Measurements from ENCODE around the gene SMIM7.

The SMIM7 gene

DNA sequence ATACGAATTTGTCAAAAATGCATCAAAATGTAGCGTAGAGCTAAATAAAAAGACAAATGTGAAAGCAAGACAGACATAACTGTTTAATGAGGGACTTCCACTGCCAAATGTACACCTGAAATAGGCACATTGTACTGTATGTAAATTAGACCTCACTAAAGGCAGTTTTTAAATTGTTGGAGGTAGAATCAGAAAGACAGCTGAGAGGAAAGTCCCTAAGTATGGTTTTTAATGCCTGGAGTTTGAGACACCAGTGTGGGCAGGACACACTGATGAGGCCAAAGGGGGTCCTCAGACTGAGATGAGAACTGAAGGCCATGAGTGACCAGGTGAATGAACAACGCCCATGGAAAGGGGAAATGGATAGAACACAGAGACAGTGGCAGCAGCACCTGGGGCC lies 54.8 kb downstream of the SMIM7 start:
- TF ChIP-seq, protein P1, sequence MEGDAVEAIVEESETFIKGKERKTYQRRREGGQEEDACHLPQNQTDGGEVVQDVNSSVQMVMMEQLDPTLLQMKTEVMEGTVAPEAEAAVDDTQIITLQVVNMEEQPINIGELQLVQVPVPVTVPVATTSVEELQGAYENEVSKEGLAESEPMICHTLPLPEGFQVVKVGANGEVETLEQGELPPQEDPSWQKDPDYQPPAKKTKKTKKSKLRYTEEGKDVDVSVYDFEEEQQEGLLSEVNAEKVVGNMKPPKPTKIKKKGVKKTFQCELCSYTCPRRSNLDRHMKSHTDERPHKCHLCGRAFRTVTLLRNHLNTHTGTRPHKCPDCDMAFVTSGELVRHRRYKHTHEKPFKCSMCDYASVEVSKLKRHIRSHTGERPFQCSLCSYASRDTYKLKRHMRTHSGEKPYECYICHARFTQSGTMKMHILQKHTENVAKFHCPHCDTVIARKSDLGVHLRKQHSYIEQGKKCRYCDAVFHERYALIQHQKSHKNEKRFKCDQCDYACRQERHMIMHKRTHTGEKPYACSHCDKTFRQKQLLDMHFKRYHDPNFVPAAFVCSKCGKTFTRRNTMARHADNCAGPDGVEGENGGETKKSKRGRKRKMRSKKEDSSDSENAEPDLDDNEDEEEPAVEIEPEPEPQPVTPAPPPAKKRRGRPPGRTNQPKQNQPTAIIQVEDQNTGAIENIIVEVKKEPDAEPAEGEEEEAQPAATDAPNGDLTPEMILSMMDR (IDR thresholded peaks at IDR 0.05; ENCODE audit: extremely low read depth, missing control alignments): no peak
- no peak for DNase-seq (ENCODE audit: low spot score)

DNA sequence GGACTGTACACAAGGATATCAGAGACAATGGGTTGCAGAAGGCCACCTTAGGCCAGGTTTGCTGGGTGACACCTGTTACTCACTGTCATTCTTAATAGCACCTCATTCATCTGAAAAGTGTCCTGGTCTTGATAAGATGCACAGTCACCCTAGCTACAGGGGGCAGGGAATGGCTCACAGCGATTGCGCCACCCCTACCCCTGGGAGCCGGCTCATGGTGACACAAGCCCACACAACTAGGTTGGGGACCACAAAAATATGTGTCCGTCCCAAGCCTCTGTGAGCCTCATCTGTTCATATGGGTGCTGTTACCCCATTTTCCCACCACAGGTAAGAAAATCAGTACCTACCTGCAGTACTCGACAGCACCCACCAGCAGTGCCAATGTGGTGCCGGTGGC lies 55.3 kb downstream of the SMIM7 start:
- TF ChIP-seq, protein P1 (IDR thresholded peaks at IDR 0.05; ENCODE audit: extremely low read depth, missing control alignments): no peak

DNA sequence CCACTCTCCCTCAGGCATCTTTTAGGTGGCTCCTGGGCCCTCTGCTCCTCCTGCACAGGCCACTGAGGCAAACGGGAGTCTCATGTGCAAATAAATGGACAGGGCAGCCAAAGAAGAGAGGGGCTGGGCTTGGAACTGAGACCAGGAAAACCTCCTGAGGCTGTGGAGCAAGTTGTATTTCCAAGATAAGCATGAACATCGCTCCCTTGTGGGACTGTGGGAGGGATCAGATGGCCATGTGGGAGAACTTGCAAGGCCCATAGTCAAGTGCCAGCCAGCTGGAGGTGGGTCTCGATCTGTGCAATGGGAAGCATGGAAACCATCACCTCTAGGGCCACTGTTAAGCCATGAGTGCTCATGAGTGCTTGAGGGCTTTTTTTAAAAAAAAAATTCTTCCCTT lies 56.9 kb downstream of the SMIM7 start:
- DNase-seq (ENCODE audit: low spot score): no peak
- TF ChIP-seq, protein P1 (IDR thresholded peaks at IDR 0.05; ENCODE audit: extremely low read depth, missing control alignments): no peak

More for the DNA sequence above, 55.3 kb downstream of the SMIM7 start:
- DNase-seq (ENCODE audit: low spot score): no peak

DNA sequence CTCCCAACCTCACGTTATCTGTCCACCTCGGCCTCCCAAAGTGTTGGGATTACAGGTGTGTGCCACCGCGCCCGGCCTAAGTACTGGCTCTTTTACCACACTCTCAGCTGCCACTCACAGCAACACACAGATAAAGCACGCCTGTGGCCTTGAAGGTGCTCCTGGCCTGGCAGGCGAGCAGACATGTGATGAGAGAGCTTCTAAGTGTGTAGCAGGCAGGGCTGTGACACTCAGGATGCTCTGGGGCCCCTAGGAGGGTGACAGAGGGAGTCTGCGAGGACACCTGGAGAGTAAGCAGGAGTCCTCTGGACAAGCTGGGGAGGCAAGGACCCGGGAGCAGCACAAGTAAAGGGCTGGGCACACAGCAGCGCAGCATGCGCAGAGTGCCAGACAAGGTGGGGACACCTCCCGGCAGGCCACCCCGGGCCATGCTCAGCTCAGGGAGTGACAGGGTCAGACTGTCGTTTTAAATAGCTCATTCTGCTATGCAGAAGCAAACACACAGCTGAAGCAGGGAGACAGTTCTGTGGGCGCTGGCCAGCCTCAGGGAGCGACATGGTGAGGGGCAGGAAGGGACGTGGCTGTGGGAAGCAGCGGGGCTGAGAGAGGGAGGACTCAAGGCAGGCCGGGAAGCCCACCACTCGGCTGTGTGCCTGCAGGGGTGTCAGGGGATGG lies 58.4 kb downstream of the SMIM7 start:
- TF ChIP-seq, protein P1 (IDR thresholded peaks at IDR 0.05; ENCODE audit: extremely low read depth, missing control alignments): no peak
- no peak for DNase-seq (ENCODE audit: low spot score)

DNA sequence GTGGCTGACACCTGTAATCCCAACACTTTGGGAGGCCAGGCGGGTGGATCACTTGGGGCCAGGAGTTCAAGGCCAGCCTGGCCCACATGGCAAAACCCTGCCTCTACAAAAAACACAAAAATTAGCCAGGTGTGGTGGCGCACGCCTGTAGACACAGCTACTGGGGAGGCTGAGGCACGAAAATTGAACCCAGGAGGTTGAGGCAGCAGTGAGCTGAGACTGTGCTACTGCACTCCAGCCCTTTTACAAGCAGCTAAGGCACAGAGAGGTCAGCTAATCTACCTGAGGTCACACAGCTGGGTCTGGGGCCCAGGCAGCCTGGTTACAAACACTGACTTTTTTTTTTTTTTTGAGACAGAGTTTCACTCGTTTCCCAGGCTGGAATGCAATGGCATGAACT lies 59.1 kb downstream of the SMIM7 start:
- DNase-seq (ENCODE audit: low spot score): no peak
- TF ChIP-seq, protein P1 (IDR thresholded peaks at IDR 0.05; ENCODE audit: extremely low read depth, missing control alignments): no peak

DNA sequence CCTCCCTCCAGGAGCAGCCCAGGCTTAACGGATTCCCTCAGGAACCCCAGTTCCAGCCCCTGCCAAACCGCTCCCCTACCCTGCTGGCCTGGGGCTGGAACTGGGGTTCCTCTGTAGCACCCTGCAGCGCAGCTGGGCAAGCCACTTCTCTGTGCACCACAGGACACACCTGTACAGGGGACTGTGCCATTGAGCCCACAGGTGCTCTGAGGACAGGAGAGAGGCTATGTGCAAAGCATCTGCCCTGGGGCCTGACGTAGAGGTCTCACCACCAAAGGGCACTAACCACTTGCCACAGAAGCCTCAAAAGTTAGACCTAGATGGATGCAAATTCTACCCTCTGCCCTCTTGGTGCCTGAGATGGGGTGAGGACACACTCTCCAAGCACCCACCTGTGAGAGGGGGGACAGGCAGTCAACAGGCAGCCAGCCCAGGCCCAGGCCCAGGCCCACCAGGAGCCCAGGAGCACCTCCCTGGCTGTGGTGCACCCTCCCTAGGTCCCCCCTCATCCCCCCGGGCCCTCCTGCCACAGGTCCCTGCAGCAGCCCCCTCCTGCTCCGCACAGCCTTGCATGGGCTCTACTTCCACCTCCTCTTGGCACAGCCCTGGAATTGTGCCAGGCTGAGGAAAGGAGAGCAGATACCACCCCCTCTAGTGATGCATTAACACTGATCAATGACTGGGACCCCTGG lies 60.1 kb downstream of the SMIM7 start:
- DNase-seq (ENCODE audit: low spot score): no peak
- TF ChIP-seq, protein P1 (IDR thresholded peaks at IDR 0.05; ENCODE audit: extremely low read depth, missing control alignments): no peak

DNA sequence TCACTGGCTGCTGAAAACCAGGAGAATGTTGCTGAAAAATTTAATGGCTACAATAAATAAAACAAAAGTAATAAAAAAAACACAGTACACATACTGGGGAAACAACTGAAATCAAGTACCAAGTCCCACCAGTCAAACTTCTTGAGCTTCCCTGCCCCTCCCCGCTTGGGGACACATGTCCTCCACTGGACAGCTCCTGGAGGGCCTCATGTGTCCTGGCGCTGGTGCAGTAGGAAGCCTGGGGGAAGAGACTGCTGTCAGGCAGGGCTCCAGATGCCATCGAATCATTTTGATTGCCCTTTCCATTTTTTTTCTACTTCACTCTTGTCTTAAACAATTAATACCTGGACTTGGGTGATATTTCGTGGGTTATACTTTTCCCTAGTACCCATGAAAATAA lies 61.1 kb downstream of the SMIM7 start:
- TF ChIP-seq, protein P1 (IDR thresholded peaks at IDR 0.05; ENCODE audit: extremely low read depth, missing control alignments): no peak
- no peak for DNase-seq (ENCODE audit: low spot score)

Measured in GM20000 (cell line).